CD4-positive, alpha-beta memory T cell (primary cell): ENCODE data around the gene COQ7. TPM values are rescaled to one million over a fixed set of nuclear protein-coding genes. Genes with fewer than 3 reads are reported as not detected.

Experiments used
- CTCF ChIA-PET: fragments of 350-600 bp; sonication (Branson Sonifier 250); formaldehyde crosslinking; loops from one replicate; lab custom pipeline; 2021; ENCODE audit warnings: inconsistent platforms; ENCODE audit not compliant: partially characterized antibody; lab: Charles Lee
- POLR2A ChIA-PET: fragments of 350-600 bp; sonication (Branson Sonifier 250); formaldehyde crosslinking; loops from one replicate; lab custom pipeline; 2021; ENCODE audit not compliant: partially characterized antibody; lab: Charles Lee
- DNase-seq, 5 donors: peaks; one replicate each; pipeline versions ENCODE4 v3.0.0 to v3.0.0-alpha.2; 2020 to 2022; ENCODE audit warnings: mixed read lengths in 1 of 5
- H3K27ac ChIP-seq: one replicate; pipeline ENCODE4 v1.7.0; 2013; ENCODE audit warnings: low read depth, low read length
- H3K27me3 ChIP-seq: 2 replicates; pipeline ENCODE4 v1.7.0; 2013; ENCODE audit warnings: mild to moderate bottlenecking, low read length, moderate library complexity; ENCODE audit not compliant: insufficient read depth
- H3K36me3 ChIP-seq: 2 replicates; pipeline ENCODE4 v1.7.0; 2013; ENCODE audit warnings: mild to moderate bottlenecking, low read length, moderate library complexity; ENCODE audit not compliant: insufficient read depth
- H3K4me1 ChIP-seq: 2 replicates; pipeline ENCODE4 v1.7.0; 2013; ENCODE audit warnings: mild to moderate bottlenecking, low read length, moderate library complexity; ENCODE audit not compliant: insufficient read depth
- H3K4me3 ChIP-seq, 2 donors: one replicate each; pipeline ENCODE4 v1.7.0; 2013; ENCODE audit warnings: low read length in 2 of 2, mild to moderate bottlenecking in 1 of 2
- H3K9me3 ChIP-seq, 2 donors: one replicate each; pipeline ENCODE4 v1.7.0; 2013; ENCODE audit warnings: low read length in 2 of 2, control low read depth in 1 of 2; ENCODE audit not compliant: control insufficient read depth in 1 of 2
- H3K27ac Mint-ChIP-seq, 7 donors: one replicate each; pipeline ENCODE4 v1.8.0; 2020 to 2021; ENCODE audit warnings: mixed read lengths in 7 of 7, mild to moderate bottlenecking in 6 of 7, inconsistent platforms in 3 of 7, moderate library complexity in 3 of 7
- H3K27me3 Mint-ChIP-seq, 2 donors: one replicate each; pipeline ENCODE4 v1.8.0; 2020 to 2021; ENCODE audit warnings: mixed read lengths in 2 of 2
- H3K36me3 Mint-ChIP-seq, 2 donors: one replicate each; pipeline ENCODE4 v1.8.0; 2020 to 2021; ENCODE audit warnings: mixed read lengths in 2 of 2, inconsistent platforms in 1 of 2, mild to moderate bottlenecking in 1 of 2
- H3K4me1 Mint-ChIP-seq, 4 donors: one replicate each; pipeline ENCODE4 v1.8.0; 2020 to 2021; ENCODE audit warnings: mixed read lengths in 4 of 4, mild to moderate bottlenecking in 1 of 4
- H3K4me3 Mint-ChIP-seq, 8 donors: one replicate each; pipeline ENCODE4 v1.8.0; 2020 to 2021; ENCODE audit warnings: mixed read lengths in 8 of 8, mild to moderate bottlenecking in 7 of 8, moderate library complexity in 6 of 8, inconsistent platforms in 3 of 8
- H3K9me3 Mint-ChIP-seq, 8 donors: one replicate each; pipeline ENCODE4 v1.8.0; 2020 to 2021; ENCODE audit warnings: mixed read lengths in 8 of 8, mild to moderate bottlenecking in 5 of 8, inconsistent platforms in 3 of 8, moderate library complexity in 1 of 8
- intact Hi-C: fragments of 100-400 bp; cut with micrococcal nuclease; formaldehyde crosslinking; loops from one replicate; pipeline ENCODE4 v1.15.1; 2023
- polyA plus RNA-seq, 2 donors: library from polyadenylated mRNA; unstranded; fragments of 300-500 nt; fragmentation: Illumina TruSeq; gene quantifications; one replicate each; pipeline ENCODE4 v1.2.3, GENCODE V29; 2021
- total RNA-seq, 2 experiments: library from RNA; stranded (reverse); gene quantifications; one replicate each; pipeline ENCODE4 v1.2.3, GENCODE V29; 2021

COQ7 gene
- total and polyA plus RNA-seq, 4 experiments from 2014 or later, result 12.8 to 19.2 (median 17.0) TPM

DNA sequence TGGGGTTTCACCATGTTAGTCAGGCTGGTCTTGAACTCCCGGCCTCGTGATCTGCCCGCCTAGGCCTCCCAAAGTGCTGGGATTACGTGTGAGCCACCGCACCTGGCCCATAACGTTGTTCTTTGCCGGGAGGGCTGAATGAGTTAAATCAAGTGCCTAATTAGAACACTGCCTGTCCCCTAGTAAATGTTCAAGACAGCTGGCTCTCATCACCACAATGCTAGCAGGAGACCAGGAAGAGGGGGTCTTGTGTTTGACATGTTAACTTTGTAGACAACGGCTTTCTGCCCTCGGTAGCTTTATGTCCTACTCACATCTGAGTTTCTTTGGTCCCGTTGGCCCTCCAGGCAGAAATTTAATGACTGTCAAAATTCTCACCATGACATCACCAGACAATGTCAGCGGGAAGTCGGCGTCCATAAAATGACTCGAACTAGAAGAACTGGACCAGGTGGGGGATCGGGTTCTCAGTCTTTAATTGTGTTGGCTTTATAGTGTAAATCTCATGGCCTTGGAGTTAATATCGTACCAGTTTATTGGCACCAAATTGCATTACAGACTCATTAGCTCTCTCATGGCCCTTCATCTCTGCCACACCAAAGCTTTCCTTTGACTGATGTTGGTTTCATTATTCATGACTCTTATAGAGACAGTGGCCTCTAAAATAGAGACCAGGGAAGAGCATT is 34.9 kb downstream of the COQ7 start:
- H3K4me1 Mint-ChIP-seq, result no peaks in the 10 kb centered on the region
- intact Hi-C loops, result no loop called here
- H3K27me3 ChIP-seq, result no peaks in the 10 kb centered on the region
- no peak overlapping the region for H3K27ac Mint-ChIP-seq
- H3K27ac ChIP-seq, result no peak overlapping the region
- no peak overlapping the region for H3K4me3 Mint-ChIP-seq
- DNase-seq, result no peak
- ChIA-PET CTCF (no interaction called here), POLR2A (no interaction called here)
- peaks cover 1 to 2% of the 10 kb centered on the region in 2 donors for H3K27me3 Mint-ChIP-seq
- peaks cover 0 to 3% of the 10 kb centered on the region in 2 donors for H3K36me3 Mint-ChIP-seq
- H3K9me3 Mint-ChIP-seq, result peaks cover 0 to 7% (median 4%) of the 10 kb centered on the region in 8 donors
- no peaks in the 10 kb centered on the region for H3K36me3 ChIP-seq
- H3K9me3 ChIP-seq, result no peaks in the 10 kb centered on the region
- no peaks in the 10 kb centered on the region for H3K4me1 ChIP-seq
- H3K4me3 ChIP-seq, result no peak overlapping the region

DNA sequence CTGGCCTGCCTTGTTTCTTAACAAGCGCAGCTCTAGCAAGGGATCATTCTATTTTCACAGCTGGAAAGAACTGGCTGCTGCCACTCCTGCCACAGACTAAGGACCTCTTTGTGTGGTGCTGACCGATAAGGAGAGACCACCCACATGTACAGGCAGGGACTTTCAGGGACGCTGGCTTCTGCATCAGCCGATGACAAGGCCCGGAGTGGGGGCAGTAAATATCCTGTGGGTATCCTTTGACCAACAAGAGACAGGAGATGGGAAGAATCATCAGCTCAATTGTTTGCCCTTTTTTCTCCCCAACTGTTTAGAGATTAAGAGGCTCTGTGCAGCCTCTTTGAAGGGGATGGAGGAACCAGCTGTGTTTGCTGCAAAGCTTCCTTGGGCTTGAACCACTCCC is 37.2 kb downstream of the COQ7 start:
- DNase-seq, result no peak
- Mint-ChIP-seq H3K4me1 (no peaks in the 10 kb centered on the region), H3K9me3 (peaks cover 0 to 2% (median 0%) of the 10 kb centered on the region in 8 donors), H3K36me3 (no peaks in the 10 kb centered on the region), H3K4me3 (no peak overlapping the region), H3K27ac (no peak overlapping the region), H3K27me3 (peaks cover 1% of the 10 kb centered on the region in 2 donors)
- ChIA-PET CTCF (no interaction called here), POLR2A (no interaction called here)
- H3K27ac ChIP-seq, result no peak overlapping the region
- H3K4me1 ChIP-seq, result no peaks in the 10 kb centered on the region
- H3K36me3 ChIP-seq, result no peaks in the 10 kb centered on the region
- intact Hi-C loops, result no loop called here
- H3K9me3 ChIP-seq, result no peaks in the 10 kb centered on the region
- H3K4me3 ChIP-seq, result no peak overlapping the region
- H3K27me3 ChIP-seq, result no peaks in the 10 kb centered on the region

DNA sequence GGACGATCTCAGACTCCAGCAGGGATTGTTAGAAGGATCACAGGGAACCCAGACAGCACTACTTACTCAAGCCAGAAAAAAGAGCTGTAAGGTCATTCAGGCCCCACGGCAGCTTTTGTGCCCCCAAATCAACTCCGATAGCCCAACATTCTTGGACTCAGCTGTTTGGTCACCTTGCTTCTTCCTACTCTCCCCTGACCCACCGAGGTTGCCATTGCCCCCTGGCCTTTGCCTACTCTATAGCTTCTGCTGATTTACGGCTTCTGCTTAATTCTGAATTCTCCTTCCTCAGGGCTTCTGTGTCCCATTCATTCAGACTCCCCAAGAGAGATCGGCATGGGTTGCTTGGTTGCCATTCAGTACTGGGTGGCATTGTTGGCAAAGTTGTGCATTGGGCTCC is 37.7 kb downstream of the COQ7 start:
- no peaks in the 10 kb centered on the region for H3K4me1 ChIP-seq
- CTCF ChIA-PET, result no interaction called here

DNA sequence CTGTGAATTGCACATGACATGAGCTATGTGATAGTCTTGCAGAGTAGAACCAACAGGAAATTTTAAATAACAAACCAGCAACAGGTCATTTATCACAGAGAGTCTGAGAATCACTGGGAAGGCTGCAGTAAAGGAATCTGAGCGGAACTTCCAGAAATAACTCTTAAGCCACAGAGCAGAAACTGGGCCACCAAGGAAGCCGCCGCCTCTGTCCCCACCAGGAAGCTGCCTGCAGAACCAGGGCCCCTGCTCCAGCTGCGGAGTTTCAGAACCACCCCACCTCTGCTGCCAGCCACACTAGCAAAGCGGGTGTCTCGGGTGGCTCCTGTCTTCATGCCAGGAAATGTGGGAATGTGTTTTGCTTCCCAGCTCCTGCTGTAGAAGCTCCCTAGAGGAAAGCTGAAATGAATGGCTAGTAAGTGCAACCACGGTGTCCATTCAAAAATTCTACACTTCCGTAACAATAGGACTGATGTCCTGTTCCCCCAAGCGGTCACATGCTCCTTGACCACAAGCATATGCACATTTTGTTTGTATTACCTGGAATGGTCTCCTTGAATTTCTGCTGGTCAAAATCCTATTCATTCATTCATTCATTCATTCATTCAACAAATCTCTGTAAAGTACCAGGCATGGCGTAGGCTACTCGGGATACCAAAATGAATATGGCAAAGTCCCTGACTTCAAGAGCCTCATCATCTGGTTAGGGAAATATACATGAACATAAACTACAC is 38.6 kb downstream of the COQ7 start:
- no peak overlapping the region for H3K4me3 ChIP-seq
- H3K9me3 ChIP-seq, result no peaks in the 10 kb centered on the region
- no peak for DNase-seq
- H3K27ac ChIP-seq, result no peak overlapping the region
- no peaks in the 10 kb centered on the region for H3K36me3 ChIP-seq
- H3K4me3 Mint-ChIP-seq, result no peak overlapping the region
- H3K4me1 ChIP-seq, result no peaks in the 10 kb centered on the region
- peaks cover 1 to 4% of the 10 kb centered on the region in 2 donors for H3K27me3 Mint-ChIP-seq
- no peaks in the 10 kb centered on the region for H3K27me3 ChIP-seq
- intact Hi-C loops, result no loop called here
- CTCF ChIA-PET, result interaction anchor here (1.1 kb wide), 1 partner anchor 20 kb away, joined by 4 read pairs; no protein-coding TSS in a partner anchor
- POLR2A ChIA-PET, result no interaction called here
- H3K27ac Mint-ChIP-seq, result no peak overlapping the region
- no peaks in the 10 kb centered on the region for H3K4me1 Mint-ChIP-seq
- H3K9me3 Mint-ChIP-seq, result no peaks in the 10 kb centered on the region
- H3K36me3 Mint-ChIP-seq, result no peaks in the 10 kb centered on the region

More for the DNA sequence above, 37.7 kb downstream of the COQ7 start:
- H3K27me3 ChIP-seq, result no peaks in the 10 kb centered on the region
- H3K9me3 ChIP-seq, result no peaks in the 10 kb centered on the region
- H3K27ac ChIP-seq, result no peak overlapping the region
- no peaks in the 10 kb centered on the region for H3K36me3 Mint-ChIP-seq
- peaks cover 1 to 4% of the 10 kb centered on the region in 2 donors for H3K27me3 Mint-ChIP-seq
- H3K4me3 Mint-ChIP-seq, result no peak overlapping the region
- no peak overlapping the region for H3K27ac Mint-ChIP-seq
- POLR2A ChIA-PET, result no interaction called here
- no peak for DNase-seq
- H3K9me3 Mint-ChIP-seq, result no peaks in the 10 kb centered on the region
- no peak overlapping the region for H3K4me3 ChIP-seq
- H3K36me3 ChIP-seq, result no peaks in the 10 kb centered on the region
- no peaks in the 10 kb centered on the region for H3K4me1 Mint-ChIP-seq
- intact Hi-C loops, result no loop called here

DNA sequence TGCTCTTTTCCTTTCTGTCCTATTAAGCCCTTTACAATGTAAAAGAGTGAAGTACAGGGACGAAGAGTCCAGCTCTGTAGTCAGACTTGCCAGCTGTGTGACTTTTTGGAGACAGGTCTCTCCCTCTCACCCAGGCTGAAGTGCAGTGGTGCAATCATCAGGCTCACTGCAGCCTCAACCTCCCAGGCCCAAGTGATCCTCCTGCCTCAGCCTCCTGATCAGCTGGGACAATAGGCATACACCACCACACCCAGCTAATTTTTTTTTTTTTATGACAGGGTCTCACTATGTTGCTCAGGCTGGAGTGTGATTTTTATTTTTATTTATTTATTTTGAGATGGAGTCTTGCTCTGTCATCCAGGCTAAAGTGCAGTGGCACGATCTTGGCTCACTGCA is 39.2 kb downstream of the COQ7 start:
- no peaks in the 10 kb centered on the region for H3K9me3 Mint-ChIP-seq
- H3K36me3 ChIP-seq, result no peaks in the 10 kb centered on the region
- H3K27ac Mint-ChIP-seq, result no peak overlapping the region
- DNase-seq, result no peak
- no peak overlapping the region for H3K4me3 Mint-ChIP-seq
- H3K4me1 ChIP-seq, result no peaks in the 10 kb centered on the region
- H3K4me3 ChIP-seq, result no peak overlapping the region
- CTCF ChIA-PET, result interaction anchor here (1.1 kb wide), 1 partner anchor 21 kb away, joined by 4 read pairs; no protein-coding TSS in a partner anchor
- H3K36me3 Mint-ChIP-seq, result no peaks in the 10 kb centered on the region
- no peak overlapping the region for H3K27ac ChIP-seq
- H3K27me3 ChIP-seq, result no peaks in the 10 kb centered on the region
- intact Hi-C loops, result no loop called here
- H3K27me3 Mint-ChIP-seq, result peaks cover 1 to 4% of the 10 kb centered on the region in 2 donors
- no peaks in the 10 kb centered on the region for H3K4me1 Mint-ChIP-seq
- H3K9me3 ChIP-seq, result no peaks in the 10 kb centered on the region
- POLR2A ChIA-PET, result no interaction called here

DNA sequence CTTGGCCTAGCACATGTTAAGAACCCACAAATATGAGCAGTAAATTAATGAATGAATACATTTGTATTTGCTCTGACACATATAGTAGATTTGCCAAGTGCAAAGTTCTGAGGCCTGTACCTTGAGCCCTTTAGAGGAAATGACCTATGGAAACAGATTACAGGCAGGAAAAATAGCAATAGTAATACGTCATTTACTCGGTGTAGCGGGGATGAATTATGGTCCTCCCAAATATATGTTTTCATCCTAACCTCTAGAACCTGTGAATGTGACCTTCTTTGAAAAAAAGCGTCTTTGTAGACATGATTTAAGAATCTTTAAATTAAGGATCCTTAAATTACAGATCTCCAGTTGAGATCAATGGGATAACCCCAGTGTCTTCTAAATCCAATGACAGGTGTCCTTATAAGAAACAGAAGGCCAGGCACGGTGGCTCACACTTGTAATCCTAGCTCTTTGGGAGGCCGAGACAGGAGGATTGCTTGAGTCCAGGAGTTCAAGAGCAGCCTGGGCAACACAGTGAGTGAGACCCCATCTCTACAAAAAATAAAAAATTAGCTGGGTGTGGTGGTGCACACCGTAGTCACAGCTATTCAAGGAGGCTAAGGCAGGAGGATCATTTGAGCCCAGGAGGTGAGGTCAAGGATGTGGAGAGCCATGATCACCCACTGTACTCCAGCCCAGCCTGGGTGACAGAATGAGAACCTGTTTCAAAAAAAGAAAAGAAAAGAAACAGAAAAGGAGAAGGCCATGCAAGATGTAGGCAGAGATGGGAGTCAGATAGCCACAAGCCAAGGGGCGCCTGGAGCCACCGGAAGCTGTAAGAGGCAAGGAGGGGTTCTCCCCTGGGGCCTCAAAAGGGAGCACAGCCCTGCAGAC is 41.2 kb downstream of the COQ7 start:
- Mint-ChIP-seq H3K9me3 (no peaks in the 10 kb centered on the region), H3K4me1 (peaks cover 0 to 4% (median 1%) of the 10 kb centered on the region in 4 donors), H3K27ac (no peak overlapping the region), H3K36me3 (no peaks in the 10 kb centered on the region), H3K27me3 (peaks cover 8 to 15% of the 10 kb centered on the region in 2 donors), H3K4me3 (no peak overlapping the region)
- Histone ChIP-seq H3K27me3 (no peaks in the 10 kb centered on the region), H3K4me3 (no peak overlapping the region), H3K36me3 (no peaks in the 10 kb centered on the region), H3K9me3 (no peaks in the 10 kb centered on the region), H3K4me1 (no peaks in the 10 kb centered on the region), H3K27ac (no peak overlapping the region)
- intact Hi-C loops, result no loop called here
- no peak for DNase-seq
- ChIA-PET CTCF (interaction anchor here (1.2 kb wide), 1 partner anchor 23 kb away, joined by 5 read pairs; no protein-coding TSS in a partner anchor), POLR2A (no interaction called here)

DNA sequence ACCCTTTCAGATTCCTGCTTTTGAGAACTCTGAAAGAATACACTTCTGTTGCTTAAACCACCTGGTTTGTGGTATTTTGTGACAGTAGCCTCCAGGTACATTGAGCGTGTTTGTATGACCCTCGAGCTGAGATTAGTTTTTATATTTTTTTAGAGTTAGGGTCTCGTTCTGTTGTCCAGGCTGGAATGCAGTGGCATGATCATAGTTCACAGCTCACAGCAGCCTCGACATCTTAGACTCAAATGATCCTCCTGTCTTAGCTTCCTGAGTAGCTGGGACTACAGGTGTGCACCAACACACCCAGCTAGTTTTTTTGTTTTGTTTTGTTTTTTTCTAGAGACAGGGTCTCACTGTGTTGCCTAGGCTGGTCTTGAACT is 41.9 kb downstream of the COQ7 start:
- H3K4me3 Mint-ChIP-seq, result no peak overlapping the region
- no peak overlapping the region for H3K27ac Mint-ChIP-seq
- Histone ChIP-seq H3K4me3 (no peak overlapping the region), H3K27me3 (no peaks in the 10 kb centered on the region), H3K36me3 (no peaks in the 10 kb centered on the region), H3K9me3 (no peaks in the 10 kb centered on the region), H3K4me1 (no peaks in the 10 kb centered on the region), H3K27ac (no peak overlapping the region)
- ChIA-PET POLR2A (no interaction called here), CTCF (interaction anchor here (1.2 kb wide), 1 partner anchor 24 kb away, joined by 5 read pairs; no protein-coding TSS in a partner anchor)
- no peak for DNase-seq
- H3K36me3 Mint-ChIP-seq, result no peaks in the 10 kb centered on the region
- intact Hi-C loops, result no loop called here
- H3K4me1 Mint-ChIP-seq, result peaks cover 0 to 4% (median 1%) of the 10 kb centered on the region in 4 donors
- no peaks in the 10 kb centered on the region for H3K9me3 Mint-ChIP-seq
- H3K27me3 Mint-ChIP-seq, result peaks cover 8 to 15% of the 10 kb centered on the region in 2 donors
